ENCODE data around the gene TXNL1. TPM values are rescaled to one million over a fixed set of nuclear protein-coding genes. Genes with fewer than 3 reads are reported as not detected.

The TXNL1 gene
- total RNA-seq, 2 donors from 2014 or later: 47.1 to 52.8 TPM

DNA sequence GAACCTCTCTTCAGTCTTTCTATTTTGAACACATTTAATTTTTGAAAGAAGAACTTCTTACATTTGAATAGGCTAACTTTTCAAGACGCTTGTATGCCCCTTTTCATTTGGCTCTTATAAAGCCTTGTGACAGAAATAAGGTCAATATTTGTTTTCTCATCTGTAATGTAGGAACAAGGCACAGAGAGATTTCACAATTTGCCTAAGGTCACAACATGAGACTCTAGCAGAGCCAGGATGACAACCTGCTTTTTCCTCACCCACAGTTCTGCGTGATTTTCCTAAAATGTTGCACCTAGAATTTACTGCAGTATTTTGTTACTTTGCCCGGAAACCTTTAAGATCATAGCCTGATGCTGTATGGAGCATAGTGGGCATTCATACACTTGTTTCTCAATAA, 67.4 kb downstream of the TXNL1 start:
- H3K27ac ChIP-seq: no peak overlapping the region
- no peak for ATAC-seq (ENCODE audit: insufficient number of reproducible peaks, low FRiP score, low read depth)
- TF ChIP-seq, protein P1, sequence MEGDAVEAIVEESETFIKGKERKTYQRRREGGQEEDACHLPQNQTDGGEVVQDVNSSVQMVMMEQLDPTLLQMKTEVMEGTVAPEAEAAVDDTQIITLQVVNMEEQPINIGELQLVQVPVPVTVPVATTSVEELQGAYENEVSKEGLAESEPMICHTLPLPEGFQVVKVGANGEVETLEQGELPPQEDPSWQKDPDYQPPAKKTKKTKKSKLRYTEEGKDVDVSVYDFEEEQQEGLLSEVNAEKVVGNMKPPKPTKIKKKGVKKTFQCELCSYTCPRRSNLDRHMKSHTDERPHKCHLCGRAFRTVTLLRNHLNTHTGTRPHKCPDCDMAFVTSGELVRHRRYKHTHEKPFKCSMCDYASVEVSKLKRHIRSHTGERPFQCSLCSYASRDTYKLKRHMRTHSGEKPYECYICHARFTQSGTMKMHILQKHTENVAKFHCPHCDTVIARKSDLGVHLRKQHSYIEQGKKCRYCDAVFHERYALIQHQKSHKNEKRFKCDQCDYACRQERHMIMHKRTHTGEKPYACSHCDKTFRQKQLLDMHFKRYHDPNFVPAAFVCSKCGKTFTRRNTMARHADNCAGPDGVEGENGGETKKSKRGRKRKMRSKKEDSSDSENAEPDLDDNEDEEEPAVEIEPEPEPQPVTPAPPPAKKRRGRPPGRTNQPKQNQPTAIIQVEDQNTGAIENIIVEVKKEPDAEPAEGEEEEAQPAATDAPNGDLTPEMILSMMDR (IDR thresholded peaks at IDR 0.05): no peak
- no peak overlapping the region for H3K4me3 ChIP-seq
- no peaks in the 10 kb centered on the region for H3K9me3 ChIP-seq
- H3K36me3 ChIP-seq: no peaks in the 10 kb centered on the region
- peaks cover 5 to 16% of the 10 kb centered on the region in 2 donors for H3K4me1 ChIP-seq (ENCODE audit: control insufficient read depth in 1 of 2, low read depth in 2 of 2)
- no peaks in the 10 kb centered on the region for H3K27me3 ChIP-seq (replicated peaks; ENCODE audit: insufficient read depth)
- DNase-seq (ENCODE audit: low spot score): no peak

DNA sequence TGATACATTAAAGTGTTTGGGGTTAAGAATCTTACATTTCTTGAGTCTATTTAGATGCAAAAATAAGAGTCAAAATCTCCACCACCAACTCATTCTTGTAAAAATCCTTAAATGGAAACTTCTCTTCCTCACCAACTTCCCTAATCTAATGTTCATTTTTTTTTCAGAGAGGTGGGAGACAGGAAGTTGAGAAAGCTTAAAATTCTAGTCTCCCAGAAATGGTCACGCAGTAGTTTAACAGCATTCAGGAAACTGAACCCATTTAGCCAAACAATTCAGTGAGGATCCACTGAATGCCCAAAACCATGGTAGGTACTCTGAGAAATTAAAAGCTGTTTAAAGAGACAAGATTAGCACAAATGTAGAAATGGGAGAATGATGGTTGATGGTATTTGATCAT, 69.0 kb downstream of the TXNL1 start:
- TF ChIP-seq, protein P1 (IDR thresholded peaks at IDR 0.05): no peak
- ATAC-seq (ENCODE audit: insufficient number of reproducible peaks, low FRiP score, low read depth): no peak

DNA sequence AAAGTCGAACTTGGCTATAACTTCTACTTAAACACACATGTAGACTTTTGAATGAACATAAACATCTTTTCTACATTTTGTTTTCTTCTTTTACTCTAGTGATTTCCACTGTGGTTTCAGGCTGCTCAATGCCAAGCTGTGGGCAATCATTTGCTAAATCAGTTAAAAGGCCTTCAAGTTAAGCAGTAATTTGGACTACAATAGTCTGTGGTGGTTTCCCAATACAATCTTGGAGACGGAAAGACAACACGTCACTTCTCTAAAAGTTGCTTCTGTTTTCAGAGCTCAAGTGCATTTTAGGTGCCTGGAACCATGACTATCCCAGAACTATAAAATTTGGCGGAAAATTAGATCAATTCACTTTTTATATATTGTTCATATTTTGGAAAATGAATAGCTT, 69.4 kb downstream of the TXNL1 start:
- Histone ChIP-seq H3K27ac (no peak overlapping the region), H3K4me3 (no peak overlapping the region), H3K36me3 (no peaks in the 10 kb centered on the region), H3K27me3 (replicated peaks; ENCODE audit: insufficient read depth) (no peaks in the 10 kb centered on the region), H3K4me1 (ENCODE audit: control insufficient read depth in 1 of 2, low read depth in 2 of 2) (no peaks in the 10 kb centered on the region), H3K9me3 (no peaks in the 10 kb centered on the region)
- TF ChIP-seq, protein P1 (IDR thresholded peaks at IDR 0.05): no peak
- ATAC-seq (ENCODE audit: insufficient number of reproducible peaks, low FRiP score, low read depth) (no peak), DNase-seq (ENCODE audit: low spot score) (no peak)

More for the DNA sequence above, 69.0 kb downstream of the TXNL1 start:
- no peaks in the 10 kb centered on the region for H3K27me3 ChIP-seq (replicated peaks; ENCODE audit: insufficient read depth)
- no peak for DNase-seq (ENCODE audit: low spot score)
- peaks cover 0 to under 1% of the 10 kb centered on the region in 2 donors for H3K4me1 ChIP-seq (ENCODE audit: control insufficient read depth in 1 of 2, low read depth in 2 of 2)
- no peak overlapping the region for H3K4me3 ChIP-seq
- H3K36me3 ChIP-seq: no peaks in the 10 kb centered on the region
- no peaks in the 10 kb centered on the region for H3K9me3 ChIP-seq
- H3K27ac ChIP-seq: no peak overlapping the region

DNA sequence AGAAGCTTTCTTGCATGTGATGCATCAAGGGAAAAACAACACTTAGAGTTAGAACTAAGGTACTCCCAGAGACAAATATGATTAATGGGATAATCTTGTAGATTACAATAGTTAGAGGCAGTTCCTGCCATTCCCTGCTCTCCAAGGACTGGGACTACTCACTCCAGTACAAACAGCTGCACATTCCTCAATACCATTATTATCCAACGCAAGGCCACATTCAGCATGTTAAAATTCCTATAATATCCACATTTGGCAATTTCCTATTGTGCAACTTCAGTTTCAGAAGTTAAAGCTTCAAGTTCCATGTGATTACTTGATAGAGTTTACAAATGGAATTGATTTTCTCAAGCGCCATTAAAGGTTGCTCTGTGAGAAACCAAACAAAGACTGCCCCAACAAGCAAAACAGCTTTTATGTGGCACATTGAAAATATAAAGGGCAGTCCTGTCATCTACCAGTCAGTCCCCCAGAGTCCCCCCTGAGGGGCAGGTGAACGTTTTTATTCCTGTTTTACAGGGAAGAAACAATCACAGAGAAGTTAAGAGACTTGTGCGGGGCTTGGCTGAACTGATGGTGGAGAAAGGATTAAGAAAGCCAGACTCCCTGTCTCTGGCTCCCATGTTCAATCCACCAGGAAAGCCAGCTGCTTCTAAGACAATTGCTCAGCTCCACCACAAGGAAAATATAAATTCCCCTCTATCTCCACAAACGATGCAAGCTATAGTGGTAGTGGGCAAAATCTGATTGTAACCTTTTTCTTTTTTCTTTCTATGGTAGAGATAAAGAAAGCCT, 72.6 kb downstream of the TXNL1 start:
- TF ChIP-seq, protein P1 (IDR thresholded peaks at IDR 0.05): no peak
- no peak overlapping the region for H3K27ac ChIP-seq
- no peak for DNase-seq (ENCODE audit: low spot score)

DNA sequence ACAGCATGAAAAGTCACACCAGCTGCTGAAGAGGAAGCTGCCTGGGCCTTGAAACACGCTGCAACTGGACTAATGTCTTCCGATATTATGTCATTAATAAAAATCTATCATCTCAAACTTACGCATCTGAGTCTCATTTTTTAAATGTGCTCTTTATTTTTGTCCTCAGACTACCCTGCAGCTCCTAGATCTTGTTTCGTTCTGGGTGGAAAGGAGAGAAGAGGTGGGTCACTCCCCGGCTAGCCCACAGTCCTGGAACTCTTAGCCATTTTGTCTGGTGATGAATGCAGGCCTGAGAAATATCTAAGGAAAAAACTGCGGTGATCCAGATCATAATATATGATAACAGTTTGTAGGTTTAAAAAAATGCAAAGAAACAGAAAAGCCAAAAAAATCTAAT, 73.3 kb downstream of the TXNL1 start:
- Histone ChIP-seq H3K4me1 (ENCODE audit: control insufficient read depth in 1 of 2, low read depth in 2 of 2) (no peaks in the 10 kb centered on the region), H3K36me3 (no peaks in the 10 kb centered on the region), H3K27ac (no peak overlapping the region), H3K4me3 (no peak overlapping the region), H3K9me3 (no peaks in the 10 kb centered on the region), H3K27me3 (replicated peaks; ENCODE audit: insufficient read depth) (no peaks in the 10 kb centered on the region)
- TF ChIP-seq, protein P1 (IDR thresholded peaks at IDR 0.05): no peak
- ATAC-seq (ENCODE audit: insufficient number of reproducible peaks, low FRiP score, low read depth) (no peak), DNase-seq (ENCODE audit: low spot score) (no peak)

More for the DNA sequence above, 72.6 kb downstream of the TXNL1 start:
- H3K4me3 ChIP-seq: no peak overlapping the region
- ATAC-seq (ENCODE audit: insufficient number of reproducible peaks, low FRiP score, low read depth): no peak
- H3K36me3 ChIP-seq: no peaks in the 10 kb centered on the region
- H3K4me1 ChIP-seq (ENCODE audit: control insufficient read depth in 1 of 2, low read depth in 2 of 2): no peaks in the 10 kb centered on the region
- H3K27me3 ChIP-seq (replicated peaks; ENCODE audit: insufficient read depth): no peaks in the 10 kb centered on the region
- no peaks in the 10 kb centered on the region for H3K9me3 ChIP-seq

Measured in thoracic aorta (tissue), 2 donors.